ENCODE measurements around the gene SLC6A19. TPM values are rescaled to one million over a fixed set of nuclear protein-coding genes. Genes with fewer than 3 reads are reported as not detected.
"Not testable (repeated sequence)": the region's sequence is repeated elsewhere in the genome, so short reads cannot be mapped to it uniquely, and the experiment has no call there.

Gene SLC6A19
- total RNA-seq: not detected

DNA sequence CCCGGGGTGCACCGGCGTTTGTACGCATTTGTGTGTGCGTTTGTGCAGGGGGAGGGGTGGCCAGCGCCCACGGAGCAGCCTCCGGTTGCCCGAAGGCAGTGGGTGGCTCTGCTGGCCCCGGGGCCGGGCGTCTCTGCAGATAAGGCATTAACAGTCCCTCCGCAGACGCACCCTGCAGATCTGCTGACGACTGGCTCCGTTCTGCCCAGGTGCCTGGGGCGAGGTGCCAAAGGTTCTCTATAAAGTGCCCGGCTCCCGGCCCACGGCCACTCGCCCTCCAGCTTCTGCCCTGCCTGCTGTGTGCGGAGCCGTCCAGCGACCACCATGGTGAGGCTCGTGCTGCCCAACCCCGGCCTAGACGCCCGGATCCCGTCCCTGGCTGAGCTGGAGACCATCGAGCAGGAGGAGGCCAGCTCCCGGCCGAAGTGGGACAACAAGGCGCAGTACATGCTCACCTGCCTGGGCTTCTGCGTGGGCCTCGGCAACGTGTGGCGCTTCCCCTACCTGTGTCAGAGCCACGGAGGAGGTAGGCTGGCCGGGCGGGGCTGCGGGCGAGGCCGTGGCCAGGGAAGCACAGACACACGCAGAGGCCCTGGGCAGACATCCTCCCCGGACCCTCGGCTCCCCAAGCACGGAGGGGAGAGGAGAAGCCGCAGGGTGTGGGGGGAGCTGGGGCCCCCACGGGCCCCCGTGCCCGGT is at the start of gene SLC6A19:
Gene SLC6A19, plus strand, starts transcription at position 269 of the 699 bp plus-strand sequence. Its CDS starts 56 bp downstream, at position 325.
- Mint-ChIP-seq H3K36me3 (ENCODE audit: low read depth) (no peaks in the 10 kb centered on the region), H3K27ac (no peak within 1 kb of the TSS), H3K9me3 (no peaks in the 10 kb centered on the region), H3K4me3 (no peak within 1 kb of the TSS), H3K27me3 (peaks cover 5% of the 10 kb centered on the region), H3K4me1 (no peaks in the 10 kb centered on the region)
- ChIA-PET POLR2A (no interaction called here), CTCF (interaction anchor here (0.5 kb wide), 1 partner anchor 31 kb away, joined by 3 read pairs; no protein-coding TSS in a partner anchor)
- DNase-seq: no peak

DNA sequence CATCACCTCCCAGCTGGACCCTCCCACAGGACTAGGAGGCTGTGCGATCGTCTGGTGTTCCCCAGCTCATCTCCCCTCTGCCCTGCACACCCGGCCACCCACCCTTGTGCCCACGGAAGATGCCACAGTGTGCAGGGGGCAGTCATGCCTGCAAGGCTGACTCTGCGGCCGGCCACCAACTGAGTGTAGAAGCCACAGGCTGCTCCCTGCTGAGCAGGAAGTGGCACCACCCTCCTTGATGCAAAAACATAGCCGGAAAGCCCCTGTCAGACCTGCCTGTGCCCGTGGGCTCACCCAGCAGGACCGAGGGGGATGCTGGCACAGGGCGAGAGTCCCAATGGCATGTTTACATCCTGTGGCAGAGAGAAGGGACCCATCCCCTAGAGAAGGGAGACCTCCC is 49.2 kb upstream of the SLC6A19 start:
- Mint-ChIP-seq H3K36me3 (ENCODE audit: low read depth) (no peaks in the 10 kb centered on the region), H3K27ac (no peak overlapping the region), H3K4me3 (no peak overlapping the region), H3K4me1 (no peaks in the 10 kb centered on the region), H3K9me3 (no peaks in the 10 kb centered on the region), H3K27me3 (peaks cover 25% of the 10 kb centered on the region)
- CTCF ChIA-PET: interaction anchor here (1.1 kb wide), 2 partner anchors 11 to 24 kb away, joined by 3 to 4 read pairs; no protein-coding TSS in a partner anchor
- no peak for DNase-seq
- POLR2A ChIA-PET: no interaction called here

DNA sequence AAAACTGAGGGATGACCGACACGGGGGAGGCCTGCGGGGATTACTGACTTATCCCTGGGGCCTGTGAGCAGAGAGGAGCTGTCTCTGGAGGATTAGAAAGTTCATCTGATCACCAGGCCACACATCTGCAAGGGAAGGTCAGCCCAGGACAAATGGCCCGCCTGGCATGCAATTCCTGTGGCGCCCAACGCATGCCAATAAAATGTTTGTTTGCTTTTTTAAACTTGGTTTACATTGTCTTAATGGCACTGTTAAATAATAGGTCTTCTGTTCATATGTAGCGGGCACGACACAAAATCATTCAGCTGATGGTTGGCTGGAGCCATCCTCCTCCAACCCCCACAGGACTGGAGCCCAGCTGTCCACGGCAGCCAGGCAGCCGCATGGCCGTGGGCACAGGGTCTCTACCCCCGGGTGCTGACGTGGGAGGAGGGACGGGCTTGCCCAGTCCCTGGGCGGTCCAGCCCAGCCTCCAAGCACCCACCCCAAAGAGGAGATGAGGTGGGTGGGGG is 48.6 kb upstream of the SLC6A19 start:
- Mint-ChIP-seq H3K36me3 (ENCODE audit: low read depth) (no peaks in the 10 kb centered on the region), H3K4me1 (no peaks in the 10 kb centered on the region), H3K9me3 (no peaks in the 10 kb centered on the region), H3K27ac (no peak overlapping the region), H3K4me3 (no peak overlapping the region), H3K27me3 (peaks cover 32% of the 10 kb centered on the region)
- ChIA-PET POLR2A (no interaction called here), CTCF (interaction anchor here (1.1 kb wide), 2 partner anchors 12 to 24 kb away, joined by 3 to 4 read pairs; no protein-coding TSS in a partner anchor)
- no peak for DNase-seq

DNA sequence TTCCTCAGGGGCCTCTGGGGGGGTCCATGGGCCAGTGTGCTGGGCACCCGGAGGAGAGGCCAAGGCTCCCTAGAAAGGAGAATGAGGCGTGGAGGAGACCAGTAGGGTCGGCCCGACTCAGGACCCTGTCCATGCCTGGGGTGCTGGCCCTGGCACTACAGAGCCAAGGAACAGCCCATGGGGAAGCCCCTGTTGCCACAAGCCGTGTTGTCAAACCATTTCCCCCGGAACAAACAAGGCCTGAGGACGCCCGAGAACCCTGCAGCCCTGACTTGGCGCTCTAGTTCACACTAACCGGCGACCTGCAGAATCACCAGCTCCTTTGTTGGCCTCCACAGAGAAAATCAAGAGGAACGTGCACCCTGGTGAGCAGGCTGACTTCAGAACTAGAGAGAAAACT is 48.0 kb upstream of the SLC6A19 start:
- DNase-seq: no peak
- Mint-ChIP-seq H3K27ac (no peak overlapping the region), H3K4me1 (no peaks in the 10 kb centered on the region), H3K9me3 (no peaks in the 10 kb centered on the region), H3K27me3 (peaks cover 35% of the 10 kb centered on the region), H3K36me3 (ENCODE audit: low read depth) (no peaks in the 10 kb centered on the region), H3K4me3 (no peak overlapping the region)
- ChIA-PET POLR2A (no interaction called here), CTCF (interaction anchor here (1.1 kb wide), 1 partner anchor 25 kb away, joined by 4 read pairs; no protein-coding TSS in a partner anchor)

DNA sequence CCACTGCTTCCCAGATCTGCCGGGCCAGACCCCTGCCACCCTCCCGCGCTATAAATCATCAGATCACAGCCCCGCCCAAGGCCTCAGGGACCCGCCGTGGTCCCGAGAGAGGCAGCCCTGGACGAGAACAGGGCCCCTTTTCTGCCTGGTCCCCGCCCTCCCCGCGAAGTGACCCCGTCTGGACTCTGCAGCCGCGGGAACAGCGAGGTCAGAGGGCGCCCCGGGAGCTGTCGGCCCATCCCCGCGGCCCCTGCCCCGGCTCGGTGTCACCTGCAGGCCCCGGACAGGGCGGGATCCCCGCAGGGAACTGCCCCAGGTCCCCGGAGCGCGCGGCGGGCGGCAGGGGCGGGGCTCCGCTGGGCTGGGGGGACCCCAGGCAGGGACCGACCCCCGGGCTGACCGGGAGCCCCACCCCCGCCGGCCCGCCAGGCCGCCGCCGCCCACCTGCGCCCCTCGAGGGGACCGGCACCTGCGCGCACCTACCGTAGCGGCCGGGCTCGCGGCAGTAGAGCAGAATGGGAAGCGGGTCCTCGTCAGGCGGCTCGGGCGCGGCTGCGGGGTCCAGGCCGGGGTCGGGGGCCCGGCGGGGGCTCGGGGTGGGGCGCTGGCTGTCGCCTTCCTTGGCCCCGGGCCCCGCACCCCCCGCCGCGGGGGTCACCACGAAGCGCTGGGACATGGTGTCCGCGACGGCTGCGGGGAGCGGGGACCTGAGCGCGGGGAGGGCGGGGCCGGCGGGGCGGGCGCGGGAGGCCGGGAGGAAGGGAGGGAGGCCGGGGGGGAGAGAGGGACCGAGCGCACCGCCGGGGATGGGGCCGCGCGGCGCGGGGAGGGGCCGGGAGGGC is 46.0 kb upstream of the SLC6A19 start:
- Mint-ChIP-seq H3K9me3 (no peaks in the 10 kb centered on the region), H3K27ac (no peak overlapping the region), H3K4me1 (no peaks in the 10 kb centered on the region), H3K36me3 (ENCODE audit: low read depth) (no peaks in the 10 kb centered on the region), H3K27me3 (peaks cover 39% of the 10 kb centered on the region), H3K4me3 (no peak overlapping the region)
- no peak for DNase-seq
- ChIA-PET CTCF (no interaction called here), POLR2A (no interaction called here)

DNA sequence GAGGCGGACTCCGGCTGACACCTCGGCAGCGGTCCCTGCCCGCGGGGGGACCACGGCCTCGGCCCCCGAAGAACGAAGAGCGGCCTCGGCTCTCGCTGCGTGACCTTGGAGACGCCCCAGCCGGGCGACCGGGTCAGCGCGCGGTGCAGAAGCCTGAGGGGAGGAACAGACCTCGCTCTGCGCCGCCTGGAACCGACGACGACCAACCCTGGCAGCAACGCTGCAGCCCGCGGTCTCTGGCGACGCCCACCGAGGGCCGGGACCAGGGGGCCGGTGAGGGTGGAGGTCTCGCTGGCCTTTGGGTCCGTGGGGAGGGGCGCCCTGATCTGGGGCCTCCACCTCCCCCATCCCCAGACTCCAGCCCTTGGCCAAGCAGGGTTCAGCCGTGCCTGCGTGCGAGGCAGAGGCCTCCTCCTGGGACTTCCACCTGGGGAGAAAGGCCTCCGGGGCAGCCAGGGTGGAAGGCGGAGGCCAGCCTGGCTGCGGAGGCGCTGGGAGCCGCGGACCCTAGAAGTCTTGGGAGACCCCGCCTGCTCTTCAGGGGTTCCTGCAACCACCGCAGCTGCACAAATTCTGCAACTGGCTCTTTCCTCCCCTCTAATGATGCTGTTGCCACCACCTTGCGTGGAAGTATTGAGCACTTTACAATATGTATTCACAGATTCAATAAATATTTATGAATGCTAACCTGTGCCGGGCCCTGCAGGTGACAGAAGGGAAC is 45.2 kb upstream of the SLC6A19 start:
- DNase-seq: no peak
- no peaks in the 10 kb centered on the region for H3K36me3 Mint-ChIP-seq (ENCODE audit: low read depth)
- H3K4me3 Mint-ChIP-seq: no peak overlapping the region
- peaks cover 39% of the 10 kb centered on the region for H3K27me3 Mint-ChIP-seq
- ChIA-PET CTCF (no interaction called here), POLR2A (no interaction called here)
- no peak overlapping the region for H3K27ac Mint-ChIP-seq
- H3K4me1 Mint-ChIP-seq: no peaks in the 10 kb centered on the region
- no peaks in the 10 kb centered on the region for H3K9me3 Mint-ChIP-seq

DNA sequence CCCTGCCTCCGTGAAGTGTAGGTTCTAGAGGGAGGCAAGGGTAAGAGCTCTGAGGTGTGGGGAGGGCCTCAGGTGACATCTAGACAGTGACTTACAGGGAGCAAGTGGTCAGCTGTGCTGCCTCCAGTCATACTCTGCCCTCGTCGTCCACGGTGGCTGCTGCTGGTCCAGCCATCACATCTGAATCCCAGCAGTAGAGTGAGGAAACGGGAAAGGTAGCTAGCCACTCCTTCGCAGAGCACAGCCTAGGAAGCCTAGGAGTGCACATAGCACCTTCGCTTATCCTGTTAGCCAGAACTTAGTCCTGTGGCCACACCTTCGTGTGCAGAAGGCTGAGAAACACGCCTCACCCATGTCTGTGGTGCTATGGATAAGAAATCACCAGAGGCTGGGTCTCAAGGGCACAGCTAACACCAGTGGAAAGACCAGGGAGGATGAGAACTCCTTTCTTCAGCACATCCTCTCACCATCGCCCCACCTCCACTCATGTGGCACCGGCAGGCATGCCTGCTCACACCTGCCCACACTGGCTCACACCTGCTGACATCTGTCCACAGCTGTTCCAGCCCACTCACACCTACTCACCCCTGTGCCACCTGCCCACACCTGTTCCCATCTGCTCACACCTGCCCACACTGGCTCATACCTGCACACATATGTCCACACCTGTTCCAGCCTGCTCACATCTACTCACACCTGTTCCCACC is 44.5 kb upstream of the SLC6A19 start:
- POLR2A ChIA-PET: no interaction called here
- no peaks in the 10 kb centered on the region for H3K9me3 Mint-ChIP-seq
- no peak overlapping the region for H3K27ac Mint-ChIP-seq
- peaks cover 39% of the 10 kb centered on the region for H3K27me3 Mint-ChIP-seq
- CTCF ChIA-PET: no interaction called here
- no peaks in the 10 kb centered on the region for H3K4me1 Mint-ChIP-seq
- H3K4me3 Mint-ChIP-seq: no peak overlapping the region
- H3K36me3 Mint-ChIP-seq (ENCODE audit: low read depth): no peaks in the 10 kb centered on the region
- no peak for DNase-seq

DNA sequence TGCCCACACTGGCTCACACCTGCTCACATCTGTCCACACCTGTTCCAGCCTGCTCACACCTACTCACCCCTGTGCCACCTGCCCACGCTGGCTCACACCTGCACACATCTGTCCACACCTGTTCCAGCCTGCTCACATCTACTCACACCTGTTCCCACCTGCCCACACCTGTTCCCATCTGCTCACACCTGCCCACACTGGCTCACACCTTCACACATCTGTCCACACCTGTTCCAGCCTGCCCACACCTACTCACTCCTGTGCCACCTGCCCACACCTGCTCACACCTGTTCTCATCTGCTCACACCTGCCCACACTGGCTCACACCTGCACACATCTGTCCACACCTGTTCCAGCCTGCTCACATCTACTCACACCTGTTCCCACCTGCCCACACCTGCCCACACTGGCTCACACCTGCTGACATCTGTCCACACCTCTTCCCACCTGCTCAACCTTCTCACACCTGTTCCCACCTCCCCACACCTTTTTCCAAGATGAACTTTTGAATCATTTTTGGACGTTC is 43.9 kb upstream of the SLC6A19 start:
- H3K9me3 Mint-ChIP-seq; H3K4me1 Mint-ChIP-seq; CTCF ChIA-PET; H3K36me3 Mint-ChIP-seq (ENCODE audit: low read depth); H3K4me3 Mint-ChIP-seq; POLR2A ChIA-PET; H3K27ac Mint-ChIP-seq; DNase-seq: not testable (repeated sequence)
- H3K27me3 Mint-ChIP-seq: peaks cover 39% of the 10 kb centered on the region

DNA sequence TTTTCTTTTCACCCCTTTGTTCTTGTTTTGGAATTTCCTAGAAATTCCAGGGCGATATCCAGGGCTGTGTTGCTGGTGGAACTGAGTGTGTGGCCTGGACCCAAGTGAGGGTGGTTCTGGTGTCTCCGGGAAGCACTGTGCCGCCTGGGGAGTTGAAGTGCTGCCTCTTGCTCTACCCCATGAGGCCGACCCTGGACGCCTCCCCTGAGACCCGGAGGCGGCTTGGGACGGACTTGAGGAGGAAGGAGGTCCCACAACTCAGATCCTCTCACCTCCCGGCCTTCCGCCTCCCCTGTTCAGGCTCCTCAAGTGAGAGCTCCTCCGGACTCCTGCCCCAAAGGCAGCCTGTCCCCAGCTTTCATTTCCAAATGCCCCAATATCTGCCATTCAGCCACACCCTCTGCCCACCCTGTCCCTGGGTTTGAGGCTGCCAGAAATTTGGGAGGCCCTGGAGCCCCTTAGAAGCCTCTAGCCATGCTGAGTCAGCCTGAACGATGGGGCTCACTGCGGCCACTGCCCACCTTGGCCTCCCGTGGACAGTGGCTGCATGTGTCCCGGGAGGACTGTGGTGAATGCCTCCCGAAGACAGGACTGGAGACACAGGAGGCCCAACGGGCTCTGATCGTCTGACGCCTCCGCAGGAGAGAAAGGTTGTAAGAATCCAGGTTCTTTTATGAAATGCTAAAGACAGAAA is 42.6 kb upstream of the SLC6A19 start:
- H3K9me3 Mint-ChIP-seq: no peaks in the 10 kb centered on the region
- POLR2A ChIA-PET: no interaction called here
- DNase-seq: no peak
- no peaks in the 10 kb centered on the region for H3K4me1 Mint-ChIP-seq
- CTCF ChIA-PET: interaction anchor here (0.6 kb wide), 1 partner anchor 871 kb away, joined by 3 read pairs; no protein-coding TSS in a partner anchor
- H3K36me3 Mint-ChIP-seq (ENCODE audit: low read depth): no peaks in the 10 kb centered on the region
- no peak overlapping the region for H3K27ac Mint-ChIP-seq
- peaks cover 37% of the 10 kb centered on the region for H3K27me3 Mint-ChIP-seq
- H3K4me3 Mint-ChIP-seq: no peak overlapping the region

DNA sequence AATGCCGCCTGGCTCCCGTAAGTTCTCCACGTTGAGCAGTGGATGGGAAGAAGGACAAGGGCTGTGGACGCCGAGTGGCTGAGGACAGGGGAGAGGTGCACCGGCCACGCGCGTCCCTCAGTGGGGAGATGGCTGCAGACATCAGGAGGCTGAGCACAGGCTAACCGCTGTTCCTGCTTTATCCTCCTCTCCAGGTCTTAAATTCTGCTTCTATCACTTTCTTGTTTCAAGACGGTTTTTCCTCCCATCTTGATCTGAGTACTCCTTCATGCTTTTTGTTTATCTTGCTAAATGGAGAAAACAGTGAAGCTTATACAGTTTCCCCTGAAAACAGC is 42.1 kb upstream of the SLC6A19 start:
- H3K4me3 Mint-ChIP-seq: no peak overlapping the region
- DNase-seq: no peak
- no peak overlapping the region for H3K27ac Mint-ChIP-seq
- no peaks in the 10 kb centered on the region for H3K4me1 Mint-ChIP-seq
- no peaks in the 10 kb centered on the region for H3K36me3 Mint-ChIP-seq (ENCODE audit: low read depth)
- peaks cover 31% of the 10 kb centered on the region for H3K27me3 Mint-ChIP-seq
- CTCF ChIA-PET: no interaction called here
- H3K9me3 Mint-ChIP-seq: no peaks in the 10 kb centered on the region
- POLR2A ChIA-PET: no interaction called here

DNA sequence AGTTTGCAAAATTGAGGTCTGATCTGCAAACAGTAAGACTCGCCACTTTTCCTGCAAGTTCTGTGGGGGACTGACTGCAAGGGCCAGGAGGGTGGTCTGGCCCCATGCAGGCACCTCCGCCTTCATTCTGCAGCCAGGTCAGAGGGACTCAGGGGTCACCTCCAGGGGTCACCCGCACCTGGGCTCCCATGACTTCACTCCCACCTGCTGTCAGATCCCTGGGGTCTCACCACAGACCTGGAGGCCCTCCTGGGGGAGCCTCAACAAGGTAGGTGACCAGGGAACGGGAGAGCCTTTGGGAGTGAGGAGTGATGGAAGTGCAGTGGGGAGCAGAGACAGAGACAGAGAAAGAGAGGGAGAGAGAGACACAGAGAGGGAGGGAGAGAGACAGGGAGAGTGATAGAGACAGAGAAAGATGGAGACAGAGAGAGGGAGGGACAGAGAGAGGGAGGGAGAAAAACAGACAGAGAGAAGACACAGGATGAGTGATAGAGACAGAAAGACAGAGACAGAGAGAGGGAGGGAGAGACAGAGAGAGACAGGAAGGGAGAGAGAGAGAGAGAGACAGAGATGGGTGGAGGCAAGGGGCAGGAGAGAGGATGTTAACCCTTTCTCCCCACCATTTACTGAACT is 41.5 kb upstream of the SLC6A19 start:
- H3K36me3 Mint-ChIP-seq (ENCODE audit: low read depth): no peaks in the 10 kb centered on the region
- DNase-seq: no peak
- no peaks in the 10 kb centered on the region for H3K9me3 Mint-ChIP-seq
- CTCF ChIA-PET: no interaction called here
- peaks cover 28% of the 10 kb centered on the region for H3K27me3 Mint-ChIP-seq
- H3K4me1 Mint-ChIP-seq: no peaks in the 10 kb centered on the region
- POLR2A ChIA-PET: no interaction called here
- H3K4me3 Mint-ChIP-seq: no peak overlapping the region
- H3K27ac Mint-ChIP-seq: no peak overlapping the region

All from activated CD4-positive, alpha-beta T cell treated with anti-CD3 and anti-CD28 coated beads, Interleukin-2, amount 10 ng/mL, durations not matched to agents 7 days and 5 days (primary cell).